H1 (cell line): ENCODE data around the gene TUBD1. TPM values are rescaled to one million over a fixed set of nuclear protein-coding genes. Genes with fewer than 3 reads are reported as not detected.

Experiments
- CTCF ChIA-PET: fragments of 300-600 bp; sonication (Branson Sonifier 250); formaldehyde crosslinking; loops from one replicate; lab custom pipeline; 2021; ENCODE audit not compliant: partially characterized antibody; lab: Charles Lee
- POLR2A ChIA-PET: fragments of 300-600 bp; sonication (Branson Sonifier 250); formaldehyde crosslinking; loops from one replicate; lab custom pipeline; 2021; ENCODE audit warnings: inconsistent platforms; ENCODE audit not compliant: partially characterized antibody; lab: Charles Lee
- DNase-seq, 2 experiments: peaks; one replicate each; pipeline versions ENCODE4 v3.0.0 to v3.0.0-alpha.2; 2010 to 2022; ENCODE audit warnings: low spot score in 2 of 2, low read depth in 1 of 2, mixed read lengths in 1 of 2
- FAIRE-seq: peaks from 2 replicates; lab custom pipeline; 2011; peaks lifted over from hg19 to GRCh38; lab: Jason Lieb, UNC
- H2AFZ ChIP-seq: 2 replicates; pipeline ENCODE4 v1.8.1; 2012; ENCODE audit warnings: low read length, inconsistent platforms
- H2AK5ac ChIP-seq: 2 replicates; pipeline ENCODE4 v1.6.1; 2013; ENCODE audit warnings: low read depth, low read length
- H2BK120ac ChIP-seq: replicated peaks from 2 replicates; pipeline ENCODE3; 2013; ENCODE audit warnings: low read depth, low read length, inconsistent platforms
- H2BK12ac ChIP-seq: 2 replicates; pipeline ENCODE4 v1.6.1; 2013; ENCODE audit warnings: low read depth, low read length
- H2BK15ac ChIP-seq: 2 replicates; pipeline ENCODE4 v1.6.1; 2013; ENCODE audit warnings: low read length
- H2BK20ac ChIP-seq: 2 replicates; pipeline ENCODE4 v1.6.1; 2013; ENCODE audit warnings: low read length
- H2BK5ac ChIP-seq: 2 replicates; pipeline ENCODE4 v1.6.1; 2013; ENCODE audit warnings: low read depth, low read length
- H3K14ac ChIP-seq: 2 replicates; pipeline ENCODE4 v1.6.1; 2013; ENCODE audit warnings: inconsistent platforms; ENCODE audit not compliant: insufficient read length
- H3K18ac ChIP-seq: 2 replicates; pipeline ENCODE4 v1.6.1; 2013; ENCODE audit warnings: low read length; ENCODE audit errors: extremely low read depth
- H3K23ac ChIP-seq: 2 replicates; pipeline ENCODE4 v1.6.1; 2013; ENCODE audit warnings: inconsistent platforms; ENCODE audit not compliant: insufficient read length
- H3K23me2 ChIP-seq: 2 replicates; pipeline ENCODE4 v1.6.1; 2013; ENCODE audit warnings: low read depth, low read length
- H3K27ac ChIP-seq: 2 replicates; pipeline ENCODE4 v1.6.1; 2011; ENCODE audit warnings: low read depth, low read length, inconsistent platforms
- H3K27me3 ChIP-seq, 4 experiments: replicated peaks in 1 of 4; 1 replicate in 1 of 4; 2 replicates in 3 of 4; pipeline versions ENCODE4 v1.6.1 to v1.8.1; 2011 to 2013; ENCODE audit warnings: low read length in 3 of 4, mild to moderate bottlenecking in 3 of 4, inconsistent platforms in 2 of 4, mixed read lengths in 2 of 4, moderate library complexity in 1 of 4; ENCODE audit not compliant: control insufficient read depth in 3 of 4, insufficient read depth in 3 of 4; ENCODE audit errors: extremely low read depth in 1 of 4
- H3K36me3 ChIP-seq, 4 experiments: 2 replicates each; pipeline versions ENCODE4 v1.6.1 to v1.8.1; 2011 to 2013; ENCODE audit warnings: mild to moderate bottlenecking in 4 of 4, low read length in 3 of 4, moderate library complexity in 2 of 4, control low read depth in 1 of 4, inconsistent platforms in 1 of 4; ENCODE audit not compliant: insufficient read depth in 4 of 4, control insufficient read depth in 2 of 4
- H3K4ac ChIP-seq: replicated peaks from 2 replicates; pipeline ENCODE3; 2013; ENCODE audit warnings: low read length, low read depth, mixed read lengths, inconsistent platforms; ENCODE audit not compliant: insufficient read length
- H3K4me1 ChIP-seq, 4 experiments: replicated peaks in 1 of 4; 1 replicate in 1 of 4; 2 replicates in 3 of 4; pipeline versions ENCODE4 v1.6.1 to v1.8.1; 2011 to 2013; ENCODE audit warnings: low read length in 3 of 4, inconsistent platforms in 2 of 4, mixed read lengths in 1 of 4; ENCODE audit not compliant: insufficient read depth in 4 of 4, control insufficient read depth in 3 of 4
- H3K4me2 ChIP-seq, 2 experiments: 2 replicates each; pipeline versions ENCODE4 v1.6.1 to v1.8.1; 2011 to 2013; ENCODE audit warnings: low read depth in 2 of 2, low read length in 2 of 2, control low read depth in 1 of 2, inconsistent platforms in 1 of 2, mild to moderate bottlenecking in 1 of 2; ENCODE audit not compliant: insufficient read depth in 1 of 2
- H3K4me3 ChIP-seq, 4 experiments: fragments of 200-600, 300-600 bp in 1 of 4; sonication (generic), shearing (Covaris generic), sonication (Bioruptor Twin) in 1 of 4; 2 replicates each; pipeline versions ENCODE4 v1.5.1 to v1.8.1; 2011 to 2016; ENCODE audit warnings: low read length in 4 of 4, low read depth in 3 of 4, control low read depth in 2 of 4, inconsistent platforms in 2 of 4, mild to moderate bottlenecking in 2 of 4, mixed read lengths in 1 of 4, moderate library complexity in 1 of 4; ENCODE audit not compliant: insufficient read depth in 2 of 4; ENCODE audit errors: extremely low read depth in 1 of 4
- H3K56ac ChIP-seq: replicated peaks from 2 replicates; pipeline ENCODE3; 2013; ENCODE audit warnings: low read depth, mild to moderate bottlenecking, mixed read lengths, low read length, inconsistent platforms; ENCODE audit not compliant: insufficient read length
- H3K79me1 ChIP-seq: 2 replicates; pipeline ENCODE4 v1.6.1; 2013; ENCODE audit warnings: low read depth, low read length, control low read depth
- H3K79me2 ChIP-seq, 2 experiments: 2 replicates each; pipeline versions ENCODE4 v1.6.1 to v1.8.1; 2012 to 2013; ENCODE audit warnings: low read length in 2 of 2, mild to moderate bottlenecking in 2 of 2, inconsistent platforms in 1 of 2; ENCODE audit not compliant: insufficient read depth in 2 of 2, control insufficient read depth in 1 of 2
- H3K9ac ChIP-seq, 4 experiments: replicated peaks in 1 of 4; 1 replicate in 1 of 4; 2 replicates in 3 of 4; pipeline versions ENCODE4 v1.6.1 to v1.8.1; 2011 to 2013; ENCODE audit warnings: low read depth in 3 of 4, low read length in 3 of 4, control low read depth in 2 of 4, mild to moderate bottlenecking in 2 of 4, moderate library complexity in 2 of 4, inconsistent platforms in 1 of 4; ENCODE audit errors: extremely low read depth in 1 of 4
- H3K9me3 ChIP-seq, 2 experiments: 2 replicates each; pipeline versions ENCODE4 v1.6.1 to v1.8.1; 2012 to 2013; ENCODE audit warnings: mild to moderate bottlenecking in 2 of 2, moderate library complexity in 2 of 2, control low read depth in 1 of 2, inconsistent platforms in 1 of 2, low read depth in 1 of 2, low read length in 1 of 2, mixed read lengths in 1 of 2; ENCODE audit not compliant: insufficient read depth in 2 of 2
- H4K20me1 ChIP-seq, 2 experiments: replicated peaks in 1 of 2; 2 replicates each; pipeline versions ENCODE3 to v1.8.1; 2011 to 2013; ENCODE audit warnings: inconsistent platforms in 2 of 2, low read length in 2 of 2, mild to moderate bottlenecking in 1 of 2; ENCODE audit not compliant: insufficient read depth in 2 of 2, control insufficient read depth in 1 of 2
- H4K5ac ChIP-seq: 2 replicates; pipeline ENCODE4 v1.6.1; 2013; ENCODE audit warnings: low read length, low read depth, mixed read lengths, inconsistent platforms; ENCODE audit not compliant: insufficient read length
- H4K8ac ChIP-seq: 2 replicates; pipeline ENCODE4 v1.8.0; 2013; ENCODE audit warnings: mild to moderate bottlenecking, moderate library complexity, low read length, inconsistent platforms; ENCODE audit not compliant: insufficient read depth; ENCODE audit errors: extremely low read depth
- H4K91ac ChIP-seq: replicated peaks from 2 replicates; pipeline ENCODE3; 2013; ENCODE audit warnings: low read length, mixed read lengths, inconsistent platforms; ENCODE audit not compliant: insufficient read length
- HDAC2 ChIP-seq, 2 experiments: fragments of 300-600 bp in 1 of 2; sonication (generic) in 1 of 2; IDR thresholded peaks; 2 replicates each; pipeline ENCODE4 v1.6.1; 2011 to 2012; ENCODE audit warnings: low read depth in 2 of 2, low read length in 2 of 2, mild to moderate bottlenecking in 2 of 2, moderate library complexity in 2 of 2, borderline replicate concordance in 1 of 2, inconsistent platforms in 1 of 2
- SAP30 ChIP-seq: fragments of 300-600 bp; sonication (generic); IDR thresholded peaks from 2 replicates; pipeline ENCODE4 v1.7.1; 2012; ENCODE audit warnings: low read length, moderate library complexity, mild to moderate bottlenecking, inconsistent platforms; ENCODE audit not compliant: insufficient read depth, insufficient replicate concordance
- SIN3A ChIP-seq, 2 experiments: IDR thresholded peaks in 1 of 2; conservative IDR thresholded peaks in 1 of 2; 2 replicates each; pipeline ENCODE4 v1.6.1; 2011 to 2012; ENCODE audit warnings: low read length in 2 of 2, improper control_type of control experiment in 1 of 2, low read depth in 1 of 2, mild to moderate bottlenecking in 1 of 2
- TEAD4 ChIP-seq: IDR thresholded peaks from 2 replicates; pipeline ENCODE4 v1.6.1; 2012; ENCODE audit warnings: low read depth, low read length, inconsistent platforms, mixed read lengths
- WGBS, 2 experiments: shearing (Covaris generic) in 1 of 2; methylation state at CpG; one replicate each; pipeline versions ENCODE4 v1.1.6 to v1.1.7; 2013 to 2015; ENCODE audit warnings: low lambda C conversion rate in 2 of 2, mixed read lengths in 2 of 2, inconsistent platforms in 1 of 2, low coverage in 1 of 2, missing lambda C conversion rate in 1 of 2; ENCODE audit not compliant: insufficient replicate concordance in 2 of 2, insufficient coverage in 1 of 2, insufficient read length in 1 of 2; ENCODE audit errors: extremely low coverage in 1 of 2, missing lambda C conversion rate in 1 of 2; 5-methylcytosine and 5-hydroxymethylcytosine counted together
- polyA plus RNA-seq, 7 experiments: library from polyadenylated mRNA; depleted of rRNA in 3 of 7; stranded (reverse) in 5 of 7; unstranded in 2 of 7; fragments of >200 nt in 5 of 7; fragments of 200-250 nt in 2 of 7; gene quantifications; 1 replicate in 5 of 7; 2 replicates in 1 of 7; 4 replicates in 1 of 7; pipeline versions ENCODE4 v1.2.1 to v1.2.3, GENCODE V29; 2011 to 2013; ENCODE audit warnings: missing spikeins in 2 of 7, mixed read lengths in 2 of 7
- total RNA-seq: library from RNA; stranded (reverse); fragmentation: NEBNext Ultra II Directional; extraction: Animal tissue kit (Norgen Biotek cat#: 25700); gene quantifications from 2 replicates; pipeline ENCODE4 v1.2.1, GENCODE V29; 2021

The TUBD1 gene
- total and polyA plus RNA-seq, 2 of the 8 experiments (the other 6 are each of a cell fraction or from before 2014, with no cell fraction given): 9.1 to 17.5 TPM

GRCh38 chr17:59893676-59894100 lies 945 bp upstream of the TUBD1 start:
- H3K4ac ChIP-seq: no peak overlapping the region
- POLR2A ChIA-PET: interaction anchor here (0.8 to 2.6 kb wide), 7 partner anchors 21 to 187 kb away, joined by 3 to 7 read pairs (median 4); partner anchors contain the start of genes PTRH2 and VMP1

More at GRCh38 chr17:59893676-59894100, 945 bp upstream of the TUBD1 start:
- H3K4me2 ChIP-seq: peak overlapping the region; percentile 60 to 86
- H3K79me2 ChIP-seq: peaks cover 0 to 48% of the 10 kb centered on the region in 2 experiments; a peak in 3 of 4 replicates
- no peak overlapping the region for H2BK12ac ChIP-seq
- no peaks in the 10 kb centered on the region for H3K9me3 ChIP-seq
- CTCF ChIA-PET: interaction anchor here (0.6 to 1.5 kb wide), 6 partner anchors 11 to 879 kb away, joined by 3 to 6 read pairs (median 4); no protein-coding TSS in a partner anchor
- peaks cover 0 to 3% of the 10 kb centered on the region in 2 experiments for H4K20me1 ChIP-seq
- H2BK15ac ChIP-seq: no peak overlapping the region
- H4K8ac ChIP-seq: 0 out of 2 replicates have a peak overlapping the region, but pooled peaks have one; percentile 25
- no peak overlapping the region for H4K5ac ChIP-seq
- H3K23ac ChIP-seq: no peak overlapping the region
- H4K91ac ChIP-seq: no peak overlapping the region
- no peak overlapping the region for H2AK5ac ChIP-seq
- H3K79me1 ChIP-seq: no peaks in the 10 kb centered on the region
- H3K36me3 ChIP-seq: peaks cover 0 to 3% (median 0%) of the 10 kb centered on the region in 4 experiments; a peak in 1 of 8 replicates
- FAIRE-seq (no peak), DNase-seq (no peak)
- no peak overlapping the region for H3K27ac ChIP-seq
- H2BK120ac ChIP-seq: no peak overlapping the region
- H2BK5ac ChIP-seq: no peak overlapping the region
- H2BK20ac ChIP-seq: no peak overlapping the region
- peaks cover 8% of the 10 kb centered on the region; the same call in 1 of the 2 replicates for H3K23me2 ChIP-seq
- H3K56ac ChIP-seq: peak overlapping the region; percentile 46
- peak; percentile 98 to 99 for TF ChIP-seq SIN3A (conservative IDR thresholded peaks at IDR 0.05 in 1 of 2, IDR thresholded peaks at IDR 0.05 in 1 of 2; ENCODE audit: low read depth in 1 of 2, low read length in 2 of 2)
- TF ChIP-seq SAP30: peak; percentile 99
- TF ChIP-seq HDAC2 (IDR thresholded peaks at IDR 0.05; ENCODE audit: borderline replicate concordance in 1 of 2, low read depth in 2 of 2, low read length in 2 of 2): peak in 1 of 2 experiments; percentile 29; a peak in 1 of 4 replicates
- no peak for TF ChIP-seq TEAD4
- no peak overlapping the region; the same call in 1 of the 2 replicates for H2AFZ ChIP-seq
- no peak overlapping the region for H3K14ac ChIP-seq
- no peak overlapping the region for H3K18ac ChIP-seq
- no peaks in the 10 kb centered on the region for H3K27me3 ChIP-seq
- H3K4me1 ChIP-seq: no peaks in the 10 kb centered on the region
- H3K9ac ChIP-seq: peak overlapping the region in 2 of 4 experiments; percentile 69 to 74; a peak in 3 of 7 replicates
- 15% methylated on average over 11 of the region's 11 CpGs; no CpG with 5 or more reads in 1 of the 2 experiments for WGBS, 2 experiments
- H3K4me3 ChIP-seq: peak overlapping the region; percentile 78 to 92 (median 84)
